Measurements from ENCODE around the gene GDAP1L1.
"Not testable (repeated sequence)": the region's sequence is repeated elsewhere in the genome, so short reads cannot be mapped to it uniquely, and the experiment has no call there.

Gene GDAP1L1

GRCh38 chr20:44287272-44288097 is 40.4 kb downstream of the GDAP1L1 start:
- Histone ChIP-seq H3K27ac (no peak overlapping the region), H3K27me3 (ENCODE audit: insufficient read depth, low read depth, severe bottlenecking) (no peaks in the 10 kb centered on the region), H3K36me3 (no peaks in the 10 kb centered on the region), H3K4me3 (ENCODE audit: low read depth, low read length) (no peak overlapping the region), H3K9me3 (ENCODE audit: severe bottlenecking) (no peaks in the 10 kb centered on the region)
- DNase-seq, result no peak
- TF ChIP-seq CTCF (IDR thresholded peaks at IDR 0.05; ENCODE audit: low read depth, low read length), result no peak

GRCh38 chr20:44288252-44288651 is 41.1 kb downstream of the GDAP1L1 start:
- Histone ChIP-seq H3K27ac (no peak overlapping the region), H3K27me3 (ENCODE audit: insufficient read depth, low read depth, severe bottlenecking) (no peaks in the 10 kb centered on the region), H3K36me3 (no peaks in the 10 kb centered on the region), H3K4me3 (ENCODE audit: low read depth, low read length) (no peak overlapping the region), H3K9me3 (ENCODE audit: severe bottlenecking) (no peaks in the 10 kb centered on the region)
- no peak for TF ChIP-seq CTCF (IDR thresholded peaks at IDR 0.05; ENCODE audit: low read depth, low read length)
- no peak for DNase-seq

GRCh38 chr20:44291754-44292153 is 44.6 kb downstream of the GDAP1L1 start:
- H3K36me3 ChIP-seq, result no peaks in the 10 kb centered on the region
- H3K27me3 ChIP-seq (ENCODE audit: insufficient read depth, low read depth, severe bottlenecking), result no peaks in the 10 kb centered on the region
- no peak for TF ChIP-seq CTCF (IDR thresholded peaks at IDR 0.05; ENCODE audit: low read depth, low read length)
- no peaks in the 10 kb centered on the region for H3K9me3 ChIP-seq (ENCODE audit: severe bottlenecking)
- no peak overlapping the region for H3K27ac ChIP-seq
- DNase-seq, result no peak
- H3K4me3 ChIP-seq (ENCODE audit: low read depth, low read length), result no peak overlapping the region

GRCh38 chr20:44296011-44296410 is 48.9 kb downstream of the GDAP1L1 start:
- Histone ChIP-seq H3K4me3 (ENCODE audit: low read depth, low read length) (no peak overlapping the region), H3K27ac (no peak overlapping the region), H3K27me3 (ENCODE audit: insufficient read depth, low read depth, severe bottlenecking) (no peaks in the 10 kb centered on the region), H3K9me3 (ENCODE audit: severe bottlenecking) (no peaks in the 10 kb centered on the region), H3K36me3 (no peaks in the 10 kb centered on the region)
- DNase-seq, result peak; percentile 84
- TF ChIP-seq CTCF (IDR thresholded peaks at IDR 0.05; ENCODE audit: low read depth, low read length), result no peak

DNA sequence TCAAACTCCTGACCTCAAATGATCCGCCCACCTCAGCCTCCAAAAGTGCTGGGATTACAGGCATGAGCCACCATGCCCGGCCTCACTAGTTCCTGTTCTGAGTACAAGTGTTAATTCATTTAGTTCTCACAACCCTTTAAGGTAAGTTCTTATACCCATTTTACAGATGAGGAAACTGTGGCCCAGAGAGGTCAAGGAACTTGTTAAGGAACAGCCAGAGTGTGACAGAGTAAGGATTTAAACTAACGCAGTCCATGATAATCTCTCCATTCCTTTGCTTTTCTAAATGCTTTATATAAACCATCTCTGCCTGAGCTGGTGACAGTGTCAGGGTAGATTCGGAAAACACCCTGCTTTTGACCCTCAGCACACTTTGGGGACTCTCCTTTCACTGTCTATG is 50.6 kb downstream of the GDAP1L1 start:
- H3K27me3 ChIP-seq (ENCODE audit: insufficient read depth, low read depth, severe bottlenecking), result no peaks in the 10 kb centered on the region
- no peaks in the 10 kb centered on the region for H3K36me3 ChIP-seq
- DNase-seq, result no peak
- TF ChIP-seq CTCF (IDR thresholded peaks at IDR 0.05; ENCODE audit: low read depth, low read length), result no peak
- H3K27ac ChIP-seq, result no peak overlapping the region
- H3K4me3 ChIP-seq (ENCODE audit: low read depth, low read length), result no peak overlapping the region
- no peaks in the 10 kb centered on the region for H3K9me3 ChIP-seq (ENCODE audit: severe bottlenecking)

DNA sequence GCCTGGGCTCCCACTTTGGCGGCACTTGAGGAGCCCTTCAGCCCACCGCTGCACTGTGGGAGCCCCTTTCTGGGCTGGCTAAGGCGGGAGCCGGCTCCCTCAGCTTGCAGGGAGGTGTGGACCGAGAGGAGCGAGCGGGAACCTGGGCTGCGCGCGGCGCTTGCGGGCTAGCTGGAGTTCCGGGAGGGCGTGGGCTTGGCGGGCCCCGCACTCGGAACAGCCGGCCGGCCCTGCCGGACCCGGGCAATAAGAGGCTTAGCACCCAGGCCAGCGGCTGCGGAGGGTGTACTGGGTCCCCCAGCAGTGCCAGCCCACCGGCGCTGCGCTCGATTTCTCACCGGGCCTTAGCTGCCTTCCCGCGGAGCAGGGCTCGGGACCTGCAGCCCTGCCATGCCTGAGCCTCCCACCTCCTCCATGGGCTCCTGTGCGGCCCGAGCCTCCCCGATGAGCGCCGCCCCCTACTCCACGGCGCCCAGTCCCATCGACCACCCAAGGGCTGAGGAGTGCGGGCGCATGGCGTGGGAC is 52.0 kb downstream of the GDAP1L1 start:
- H3K27ac ChIP-seq; DNase-seq; H3K27me3 ChIP-seq (ENCODE audit: insufficient read depth, low read depth, severe bottlenecking); H3K4me3 ChIP-seq (ENCODE audit: low read depth, low read length); H3K36me3 ChIP-seq; H3K9me3 ChIP-seq (ENCODE audit: severe bottlenecking): not testable (repeated sequence)

Measured in WERI-Rb-1 (cell line).